ENCODE results near the gene GSG1.
A peak's percentile ranks its signal among the peaks of the same experiment; 100 is the strongest.
"Not testable (repeated sequence)": the region's sequence is repeated elsewhere in the genome, so short reads cannot be mapped to it uniquely, and the experiment has no call there.

GSG1 gene

GRCh38 chr12:13088496-13088895 is 15.0 kb downstream of the GSG1 start:
- DNase-seq, result no peak

GRCh38 chr12:13087766-13088165 is 15.7 kb downstream of the GSG1 start:
- no peak for DNase-seq

- DNase-seq, result no peak
These were observed 17.3 kb downstream of the GSG1 start for GRCh38 chr12:13085968-13086686.

DNA sequence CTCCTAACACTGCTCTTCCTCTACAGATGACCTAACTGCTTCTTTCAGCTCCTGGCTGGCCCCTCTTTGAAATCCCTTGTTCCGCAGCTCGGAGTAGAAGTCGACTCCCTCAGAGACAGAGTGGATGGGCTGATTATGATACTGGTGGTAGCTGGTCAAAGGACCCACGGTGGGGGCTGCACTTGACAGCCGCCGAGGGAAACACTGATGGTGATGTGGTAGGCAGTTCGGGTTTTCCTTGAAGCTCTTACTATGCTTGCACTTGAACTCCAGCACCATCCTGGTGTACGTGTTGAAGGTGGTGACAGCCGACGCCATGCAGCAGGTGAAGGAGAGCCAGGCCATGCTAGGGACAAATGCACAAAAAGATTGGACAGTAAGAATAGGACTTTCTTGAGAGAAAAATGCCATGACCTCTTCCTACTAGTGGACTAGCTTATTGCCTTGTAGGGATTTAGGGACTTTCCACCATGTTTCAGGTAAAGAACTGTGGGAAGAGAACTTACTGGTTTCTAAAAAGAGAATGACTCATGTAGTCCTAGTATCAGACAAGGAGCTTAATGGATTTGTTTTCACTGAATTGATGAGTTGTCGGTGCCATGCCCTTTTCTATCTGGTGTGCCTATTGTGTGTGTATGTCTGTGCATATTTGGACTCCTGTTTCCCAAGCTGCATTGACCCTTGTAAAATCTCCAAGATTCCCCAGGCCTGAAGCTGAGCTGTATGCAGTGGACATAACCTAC is 18.4 kb downstream of the GSG1 start:
- DNase-seq, result no peak

DNA sequence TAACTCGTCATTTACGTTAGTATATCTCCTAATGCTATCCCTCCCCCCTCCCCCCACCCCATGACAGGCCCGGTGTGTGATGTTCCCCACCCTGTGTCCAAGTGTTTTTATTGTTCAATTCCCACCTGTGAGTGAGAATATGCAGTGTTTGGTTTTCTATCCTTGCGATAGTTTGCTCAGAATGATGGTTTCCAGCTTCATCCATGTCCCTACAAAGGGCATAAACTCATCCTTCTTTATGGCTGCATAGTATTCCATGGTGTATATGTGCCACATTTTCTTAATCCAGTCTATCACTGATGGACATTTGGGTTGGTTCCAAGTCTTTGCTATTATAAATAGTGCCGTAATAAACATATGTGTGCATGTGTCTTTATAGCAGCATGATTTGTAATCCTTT is 19.8 kb downstream of the GSG1 start:
- not testable (repeated sequence) for DNase-seq

DNA sequence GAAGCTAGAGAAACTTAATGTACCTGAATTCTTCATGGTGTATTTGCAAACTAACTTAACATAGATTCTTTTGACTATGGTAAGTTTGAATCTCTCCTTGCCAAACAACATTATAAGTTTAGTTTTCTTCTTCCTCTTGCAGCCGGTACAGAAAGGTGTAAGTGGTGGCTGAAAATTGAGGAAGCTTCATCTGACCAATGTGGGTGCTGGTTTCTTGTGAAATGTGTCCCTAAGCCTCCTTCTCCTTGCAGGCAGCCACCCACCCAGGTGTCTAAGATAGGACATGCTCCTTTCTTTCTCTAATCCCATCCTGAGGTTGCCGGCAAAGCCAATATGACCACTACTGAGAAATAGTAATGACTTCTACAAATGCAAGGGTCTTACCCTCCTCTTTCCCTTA is 20.6 kb downstream of the GSG1 start:
- peak; percentile 48 to 56 for DNase-seq

GRCh38 chr12:13080266-13080665 is 23.2 kb downstream of the GSG1 start:
- DNase-seq, result no peak

- no peak for DNase-seq
These were observed 24.0 kb downstream of the GSG1 start for GRCh38 chr12:13079440-13079906.

DNA sequence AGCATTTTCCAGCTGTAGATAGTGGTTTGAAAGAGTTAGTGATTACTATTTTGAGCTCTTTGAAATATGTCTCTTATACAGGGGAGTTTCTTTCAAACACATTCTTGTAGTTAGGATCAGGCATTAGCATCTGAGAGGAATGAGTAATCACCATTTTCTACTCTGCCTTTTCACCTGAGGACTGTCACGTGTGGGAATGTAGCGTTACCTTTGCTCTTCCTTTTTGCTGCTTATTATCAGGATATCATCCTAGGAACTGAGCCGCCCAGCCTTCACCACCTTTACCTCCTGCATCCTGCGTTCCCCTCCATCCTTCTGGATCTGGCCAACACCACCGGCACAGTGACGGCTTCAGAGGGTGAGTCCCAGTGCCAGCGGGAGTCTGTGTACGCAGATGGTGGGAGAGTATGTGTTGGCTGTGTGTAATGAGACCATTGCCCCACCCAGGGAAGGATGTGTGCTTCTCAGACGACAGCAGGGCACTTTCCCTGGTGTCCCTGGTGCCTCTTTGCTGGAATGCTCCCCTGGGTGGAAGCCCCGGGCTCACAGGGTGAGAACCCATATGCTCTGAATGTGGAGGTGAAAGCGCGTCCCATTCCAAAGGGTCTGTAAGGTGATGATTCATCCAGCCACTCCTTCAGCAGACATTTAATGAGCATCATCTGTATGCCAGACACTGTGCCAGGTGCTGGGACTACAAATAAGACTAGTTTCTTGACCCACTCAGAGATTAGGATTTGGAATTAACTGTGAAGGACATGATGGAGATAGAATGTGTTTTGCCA is 27.5 kb downstream of the GSG1 start:
- DNase-seq, result no peak

GRCh38 chr12:13075118-13075480 is 28.4 kb downstream of the GSG1 start:
- DNase-seq, result no peak

DNA sequence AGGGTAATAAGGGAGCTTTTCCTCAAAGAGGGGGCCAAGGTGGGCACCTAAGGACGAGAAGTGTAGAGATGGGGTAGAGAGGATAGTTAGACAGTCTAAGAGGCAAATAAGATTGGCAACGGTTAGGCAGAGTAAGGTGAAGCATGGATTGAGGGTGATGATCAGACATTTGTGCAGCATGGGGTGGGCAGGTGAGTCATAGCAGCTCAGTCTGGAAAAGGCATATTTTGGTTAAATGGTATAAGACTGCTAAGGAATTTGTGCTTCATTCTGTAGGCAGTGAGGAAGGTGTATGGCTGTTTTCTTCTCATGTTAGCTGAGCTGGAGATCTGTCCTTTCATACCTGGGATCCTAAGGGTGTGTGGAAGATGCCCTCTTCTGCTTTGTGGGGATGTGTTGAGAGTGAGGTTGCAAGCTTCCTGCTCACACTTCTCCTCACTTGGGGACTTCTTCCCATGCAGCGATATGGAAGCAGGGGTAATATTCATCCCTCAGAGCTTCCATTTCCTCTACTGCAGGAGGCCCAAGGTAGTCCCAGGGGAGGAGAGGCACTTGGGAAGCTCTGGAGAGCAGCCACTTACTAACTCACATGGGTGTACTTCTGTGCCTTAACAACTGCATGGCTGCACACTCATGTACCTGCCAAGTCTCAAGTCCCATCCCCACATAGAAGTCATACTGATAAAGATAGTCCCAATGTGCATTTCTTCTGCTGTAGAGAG is 28.9 kb downstream of the GSG1 start:
- DNase-seq, result no peak

GRCh38 chr12:13073173-13073572 is 30.3 kb downstream of the GSG1 start:
- no peak for DNase-seq

GRCh38 chr12:13071305-13072280 is 31.9 kb downstream of the GSG1 start:
- no peak for DNase-seq

- DNase-seq, result no peak
These were observed 34.1 kb downstream of the GSG1 start for GRCh38 chr12:13069380-13069779.

- no peak for DNase-seq
These were observed 36.1 kb downstream of the GSG1 start for GRCh38 chr12:13067322-13067721.

DNA sequence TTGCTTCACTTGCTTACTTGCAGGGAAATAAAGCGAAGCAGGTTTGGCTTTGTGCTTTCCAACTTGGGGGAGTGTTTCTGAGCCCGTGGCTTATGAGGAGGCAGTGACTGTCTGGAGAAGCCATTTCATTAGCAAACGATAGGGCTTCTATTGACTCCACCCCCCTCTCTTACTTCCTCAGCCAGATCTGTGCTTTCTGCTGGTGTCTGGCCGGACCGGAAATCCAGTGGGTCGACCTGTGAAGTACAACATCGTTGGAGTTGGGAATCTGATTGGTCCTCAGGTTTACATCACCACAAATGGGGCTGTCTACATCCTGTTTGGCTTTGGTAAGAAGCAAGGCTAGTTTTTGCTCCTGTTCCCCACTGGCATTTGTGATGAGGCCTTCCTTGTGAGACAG is 37.0 kb downstream of the GSG1 start:
- DNase-seq, result no peak

DNA sequence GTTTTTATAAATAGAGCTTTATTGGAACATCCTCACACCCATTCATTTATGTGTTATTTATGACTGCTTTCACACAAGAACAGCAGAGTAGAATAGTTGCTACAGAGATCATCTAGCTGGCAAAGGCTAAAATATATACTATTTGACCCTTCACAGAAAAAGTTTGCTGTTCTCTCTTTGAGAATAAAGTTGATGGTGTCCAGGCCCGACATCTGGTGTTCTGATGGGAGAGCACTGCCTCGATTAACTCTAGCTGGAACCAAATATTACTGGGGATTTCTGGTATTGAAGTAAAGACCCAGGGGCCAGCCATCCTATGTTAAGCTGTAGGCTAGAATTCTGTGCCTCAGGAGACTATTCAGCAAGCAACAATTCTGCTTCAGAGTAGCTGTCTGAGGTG is 37.5 kb downstream of the GSG1 start:
- no peak for DNase-seq

DNA sequence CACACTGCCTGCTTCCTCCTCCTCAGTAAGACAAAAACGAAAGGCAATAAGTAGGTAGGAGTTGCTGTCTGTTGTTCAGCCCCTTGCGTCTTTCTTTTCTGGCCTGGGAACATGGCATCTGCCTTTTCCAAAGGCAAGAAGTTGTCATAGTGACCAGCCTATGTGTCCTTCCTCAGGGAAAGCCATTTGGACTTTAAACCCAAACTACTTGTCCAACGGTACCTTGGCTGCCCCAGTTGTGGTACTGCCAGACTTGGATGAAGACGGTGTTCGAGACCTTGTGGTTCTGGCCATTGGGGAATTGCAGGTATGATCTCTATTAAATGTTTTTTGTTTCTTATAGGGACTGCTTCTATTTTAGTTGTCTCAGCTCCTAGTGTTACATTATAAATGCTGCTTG is 40.8 kb downstream of the GSG1 start:
- no peak for DNase-seq

DNA sequence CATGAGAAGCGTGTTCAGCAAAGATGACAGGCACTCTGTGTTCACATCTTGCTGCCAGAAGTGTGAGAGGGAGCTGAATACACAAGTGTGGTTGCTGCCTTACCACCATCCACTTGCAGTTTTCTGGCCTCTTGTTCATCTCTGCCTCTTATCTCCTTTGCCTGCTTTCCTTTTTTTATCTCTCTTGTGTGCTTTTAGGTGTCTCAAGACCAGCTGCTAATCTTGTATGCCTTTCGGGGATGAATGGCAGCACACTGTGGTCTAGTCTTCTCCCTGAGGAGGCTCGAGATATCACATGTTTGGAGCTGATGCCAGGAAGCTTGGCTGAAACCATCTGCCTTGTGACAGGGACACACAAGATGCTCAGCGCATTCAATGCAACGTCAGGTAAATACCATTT is 42.1 kb downstream of the GSG1 start:
- no peak for DNase-seq

DNA sequence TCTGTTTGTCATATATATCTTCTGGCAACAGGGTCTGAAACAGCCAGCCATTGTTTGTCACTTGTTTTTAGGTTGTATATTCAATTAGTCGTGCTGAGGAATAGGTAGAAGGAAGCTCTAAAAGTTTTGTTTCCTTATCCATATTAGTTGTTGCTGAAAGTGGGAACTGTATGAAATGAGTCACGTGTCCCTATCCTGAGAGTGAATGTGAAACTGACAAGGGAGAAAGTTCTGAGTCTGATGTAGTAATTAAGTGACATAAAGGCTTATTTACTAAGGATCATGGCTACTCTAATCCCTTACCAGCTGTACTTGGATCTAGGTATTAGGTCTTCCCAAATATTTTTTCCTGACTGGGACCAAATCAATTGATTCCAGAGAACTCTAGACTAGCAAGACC is 42.9 kb downstream of the GSG1 start:
- no peak for DNase-seq

GRCh38 chr12:13053617-13054016 is 49.9 kb downstream of the GSG1 start:
- DNase-seq, result not testable (repeated sequence)

GRCh38 chr12:13052421-13052820 is 51.0 kb downstream of the GSG1 start:
- no peak for DNase-seq

Measured in AML-193 (cell line).